ENCODE results near the gene FEV.

Gene FEV

GRCh38 chr2:218995972-218996711 is 11.2 kb upstream of the FEV start:
- H2BK12ac ChIP-seq (ENCODE audit: low read length): no peak overlapping the region
- peak overlapping the region; percentile 92 for H2AFZ ChIP-seq (ENCODE audit: low read length)
- H3K36me3 ChIP-seq (replicated peaks in 1 of 2; ENCODE audit: control insufficient read depth in 2 of 2, insufficient read depth in 2 of 2, low read length in 2 of 2): no peaks in the 10 kb centered on the region
- no peak overlapping the region for H3K4ac ChIP-seq (ENCODE audit: low read length)
- peak overlapping the region; percentile 73 for H3K4me2 ChIP-seq (ENCODE audit: insufficient read depth, low read length, poor library complexity, severe bottlenecking)
- peaks cover 0 to 2% of the 10 kb centered on the region in 2 donors for H3K9me3 ChIP-seq (replicated peaks in 1 of 2; ENCODE audit: control insufficient read depth in 2 of 2, insufficient read depth in 1 of 2, low read depth in 1 of 2, low read length in 2 of 2)
- H2BK15ac ChIP-seq (ENCODE audit: low read length): peak overlapping the region; percentile 83
- no peak overlapping the region for H4K91ac ChIP-seq (ENCODE audit: low read depth, low read length, poor library complexity)
- peaks cover 0 to 19% of the 10 kb centered on the region in 2 donors for H3K4me1 ChIP-seq (ENCODE audit: control insufficient read depth in 2 of 2, insufficient read depth in 1 of 2, low read depth in 1 of 2, low read length in 2 of 2)
- no CpG with 5 or more reads among the region's 43 CpGs for WGBS, 2 donors (ENCODE audit: extremely low coverage in 2 of 2, insufficient read length in 2 of 2, insufficient replicate concordance in 1 of 2)
- H3K9ac ChIP-seq (ENCODE audit: low read depth, low read length, poor library complexity): no peak overlapping the region
- H3K18ac ChIP-seq (ENCODE audit: low read length): peak overlapping the region; percentile 82
- H3K14ac ChIP-seq (ENCODE audit: low read length): no peak overlapping the region
- H3K4me3 ChIP-seq (ENCODE audit: low read length in 2 of 2): peak overlapping the region; percentile 29 to 73
- DNase-seq (ENCODE audit: low spot score): peak; percentile 78
- no peak overlapping the region for H2BK5ac ChIP-seq (ENCODE audit: low read length)
- H3K79me1 ChIP-seq (ENCODE audit: low read depth, low read length): peaks cover 2% of the 10 kb centered on the region
- peaks cover 55 to 98% (median 95%) of the 10 kb centered on the region in 3 experiments for H3K27me3 ChIP-seq (ENCODE audit: control insufficient read depth in 3 of 3, insufficient read depth in 3 of 3, low read depth in 1 of 3, low read length in 3 of 3)
- H3K23ac ChIP-seq (ENCODE audit: low read depth, low read length, poor library complexity): peak overlapping the region; percentile 76
- H4K8ac ChIP-seq (ENCODE audit: low read depth, low read length): peak overlapping the region; percentile 86
- no peak overlapping the region for H3K27ac ChIP-seq (replicated peaks; ENCODE audit: low read length)
- H2BK120ac ChIP-seq (ENCODE audit: low read depth, low read length): no peak overlapping the region
- peak overlapping the region; percentile 79 for H2AK5ac ChIP-seq (ENCODE audit: low read depth, low read length)

DNA sequence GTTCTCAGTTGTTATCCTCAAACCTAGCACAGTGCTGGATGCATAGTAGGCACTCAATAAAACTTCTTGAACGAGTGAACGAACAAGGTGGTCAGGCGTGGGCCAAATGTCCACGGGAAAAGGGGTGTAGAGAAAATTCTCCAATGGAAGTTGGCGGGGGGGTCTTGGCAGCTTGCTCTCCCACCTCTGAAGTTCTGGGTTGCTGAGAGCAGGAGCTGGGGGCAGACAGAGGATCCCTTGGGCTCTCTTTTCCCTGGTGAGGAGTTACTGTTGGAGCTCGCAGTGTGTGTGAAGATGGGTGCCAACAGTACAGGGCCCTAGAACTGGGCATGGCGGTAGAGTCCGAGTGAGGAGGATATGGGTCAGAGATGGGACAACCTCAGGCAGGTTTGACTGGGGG is 10.6 kb upstream of the FEV start:
- Histone ChIP-seq H3K14ac (ENCODE audit: low read length) (no peak overlapping the region), H3K4me3 (ENCODE audit: low read length in 2 of 2) (no peak overlapping the region), H2BK5ac (ENCODE audit: low read length) (no peak overlapping the region), H2BK15ac (ENCODE audit: low read length) (peak overlapping the region; percentile 83), H3K79me1 (ENCODE audit: low read depth, low read length) (peaks cover 2% of the 10 kb centered on the region), H4K91ac (ENCODE audit: low read depth, low read length, poor library complexity) (no peak overlapping the region), H3K36me3 (replicated peaks in 1 of 2; ENCODE audit: control insufficient read depth in 2 of 2, insufficient read depth in 2 of 2, low read length in 2 of 2) (no peaks in the 10 kb centered on the region), H2BK120ac (ENCODE audit: low read depth, low read length) (no peak overlapping the region), H3K18ac (ENCODE audit: low read length) (no peak overlapping the region), H2AK5ac (ENCODE audit: low read depth, low read length) (peak overlapping the region; percentile 79), H3K4me1 (ENCODE audit: control insufficient read depth in 2 of 2, insufficient read depth in 1 of 2, low read depth in 1 of 2, low read length in 2 of 2) (peaks cover 0 to 19% of the 10 kb centered on the region in 2 donors), H3K9ac (ENCODE audit: low read depth, low read length, poor library complexity) (no peak overlapping the region), H3K27me3 (ENCODE audit: control insufficient read depth in 3 of 3, insufficient read depth in 3 of 3, low read depth in 1 of 3, low read length in 3 of 3) (peaks cover 56 to 98% (median 95%) of the 10 kb centered on the region in 3 experiments), H3K4ac (ENCODE audit: low read length) (peak overlapping the region; percentile 53), H2BK12ac (ENCODE audit: low read length) (no peak overlapping the region), H3K9me3 (replicated peaks in 1 of 2; ENCODE audit: control insufficient read depth in 2 of 2, insufficient read depth in 1 of 2, low read depth in 1 of 2, low read length in 2 of 2) (peaks cover 0 to 4% of the 10 kb centered on the region in 2 donors), H3K23ac (ENCODE audit: low read depth, low read length, poor library complexity) (peak overlapping the region; percentile 76), H2AFZ (ENCODE audit: low read length) (no peak overlapping the region), H3K4me2 (ENCODE audit: insufficient read depth, low read length, poor library complexity, severe bottlenecking) (no peak overlapping the region), H4K8ac (ENCODE audit: low read depth, low read length) (no peak overlapping the region), H3K27ac (replicated peaks; ENCODE audit: low read length) (no peak overlapping the region)
- DNase-seq (ENCODE audit: low spot score): no peak
- no CpG with 5 or more reads among the region's 8 CpGs for WGBS, 2 donors (ENCODE audit: extremely low coverage in 2 of 2, insufficient read length in 2 of 2, insufficient replicate concordance in 1 of 2)

DNA sequence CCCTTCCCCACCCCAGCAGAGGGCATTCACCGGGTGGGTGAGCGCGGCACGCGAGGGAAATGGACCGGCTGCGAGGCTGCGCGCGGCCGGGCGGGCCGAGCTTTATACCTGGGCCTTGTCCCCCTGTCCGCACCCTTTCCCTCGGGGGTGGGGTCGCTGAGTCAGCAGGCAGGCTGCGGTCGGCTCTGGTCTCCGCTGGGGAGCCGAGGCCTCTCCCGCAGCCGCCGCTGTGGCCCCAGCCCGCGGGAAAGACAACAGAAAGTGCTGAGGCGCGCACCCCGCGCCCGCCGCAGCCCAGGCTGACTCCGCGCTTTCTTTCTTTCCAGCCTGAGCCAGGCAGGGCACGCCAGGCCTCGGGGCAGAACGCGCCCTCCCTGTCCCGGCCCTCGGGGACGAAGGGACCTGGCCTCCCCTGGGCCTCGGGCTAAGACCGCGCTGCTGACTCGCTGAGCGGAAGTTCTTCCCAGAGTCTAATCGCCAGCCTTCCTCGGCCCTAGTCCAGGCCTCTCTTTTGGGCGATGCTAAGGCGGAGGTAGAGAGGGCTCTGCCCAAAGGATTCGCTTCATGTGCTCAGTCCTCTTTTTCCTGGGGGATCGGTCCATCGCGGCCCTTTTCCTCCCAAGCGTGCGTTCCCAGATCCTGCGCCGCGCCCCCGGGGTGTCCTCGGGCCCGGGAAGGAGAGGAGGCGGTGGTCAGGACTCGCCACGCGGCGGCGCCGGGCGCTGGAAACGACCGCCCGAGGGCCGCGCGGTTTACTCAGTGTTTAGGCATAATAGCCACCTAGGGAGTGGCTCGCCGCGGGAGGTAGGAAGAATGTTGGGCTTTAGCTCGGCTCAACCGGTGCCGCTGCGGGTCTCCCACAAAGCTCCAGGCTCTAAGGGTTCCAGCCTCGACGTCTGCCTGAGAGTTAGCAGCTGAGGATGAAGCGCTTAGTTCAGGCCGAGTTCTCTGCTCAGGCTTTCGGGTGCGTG is 8.6 kb upstream of the FEV start, which contains the start of gene CRYBA2:
TSS of gene CRYBA2 (minus strand) at position 78 of the 971 bp plus-strand sequence. CDS start 246 bp downstream, outside the sequence.
- Histone ChIP-seq H2BK5ac (ENCODE audit: low read length) (no peak within 1 kb of the TSS), H3K14ac (ENCODE audit: low read length) (peak within 1 kb of the TSS; percentile 2), H4K8ac (ENCODE audit: low read depth, low read length) (no peak within 1 kb of the TSS), H2BK120ac (ENCODE audit: low read depth, low read length) (no peak within 1 kb of the TSS), H2AFZ (ENCODE audit: low read length) (peak within 1 kb of the TSS; percentile 78), H4K91ac (ENCODE audit: low read depth, low read length, poor library complexity) (no peak within 1 kb of the TSS), H2BK15ac (ENCODE audit: low read length) (no peak within 1 kb of the TSS), H2AK5ac (ENCODE audit: low read depth, low read length) (no peak within 1 kb of the TSS), H3K4me3 (ENCODE audit: low read length in 2 of 2) (peak within 1 kb of the TSS in 1 of 2 donors; percentile 5), H3K4ac (ENCODE audit: low read length) (no peak within 1 kb of the TSS), H3K23ac (ENCODE audit: low read depth, low read length, poor library complexity) (peak within 1 kb of the TSS; percentile 97), H3K27ac (replicated peaks; ENCODE audit: low read length) (no peak within 1 kb of the TSS), H3K9ac (ENCODE audit: low read depth, low read length, poor library complexity) (peak within 1 kb of the TSS; percentile 70), H3K79me1 (ENCODE audit: low read depth, low read length) (peaks cover 2% of the 10 kb centered on the region), H3K9me3 (replicated peaks in 1 of 2; ENCODE audit: control insufficient read depth in 2 of 2, insufficient read depth in 1 of 2, low read depth in 1 of 2, low read length in 2 of 2) (peaks cover 0 to 4% of the 10 kb centered on the region in 2 donors), H3K18ac (ENCODE audit: low read length) (peak within 1 kb of the TSS; percentile 48), H3K4me1 (ENCODE audit: control insufficient read depth in 2 of 2, insufficient read depth in 1 of 2, low read depth in 1 of 2, low read length in 2 of 2) (peaks cover 0 to 10% of the 10 kb centered on the region in 2 donors), H3K27me3 (ENCODE audit: control insufficient read depth in 3 of 3, insufficient read depth in 3 of 3, low read depth in 1 of 3, low read length in 3 of 3) (peaks cover 56 to 98% (median 97%) of the 10 kb centered on the region in 3 experiments), H3K36me3 (replicated peaks in 1 of 2; ENCODE audit: control insufficient read depth in 2 of 2, insufficient read depth in 2 of 2, low read length in 2 of 2) (no peaks in the 10 kb centered on the region), H2BK12ac (ENCODE audit: low read length) (no peak within 1 kb of the TSS), H3K4me2 (ENCODE audit: insufficient read depth, low read length, poor library complexity, severe bottlenecking) (peak within 1 kb of the TSS; percentile 23)
- DNase-seq (ENCODE audit: low spot score): no peak
- WGBS, 2 donors (ENCODE audit: extremely low coverage in 2 of 2, insufficient read length in 2 of 2, insufficient replicate concordance in 1 of 2): no CpG with 5 or more reads among the region's 88 CpGs

Data from neuronal stem cell (in vitro differentiated cells).